Neural progenitor cell (in vitro differentiated cells): ENCODE measurements around the gene BMPR1A. TPM values are rescaled to one million over a fixed set of nuclear protein-coding genes. Genes with fewer than 3 reads are reported as not detected.

Experiments
- DNase-seq: peaks from one replicate; pipeline ENCODE4 v3.0.0-alpha.2; 2016; ENCODE audit warnings: low spot score
- H2AFZ ChIP-seq: fragments of 200-600 bp; sonication (generic); replicated peaks from 2 replicates; pipeline ENCODE4 v1.6.1; 2016; ENCODE audit warnings: antibody characterized with exemption
- H3F3A ChIP-seq: fragments of 200-600 bp; sonication (generic); 2 replicates; pipeline ENCODE4 v1.6.1; 2016; ENCODE audit warnings: antibody characterized with exemption, low read depth
- H3K27ac ChIP-seq: fragments of 200-600 bp; sonication (generic); 2 replicates; pipeline ENCODE4 v1.5.1; 2016; ENCODE audit warnings: mild to moderate bottlenecking
- H3K27me3 ChIP-seq: fragments of 200-600 bp; sonication (generic); 2 replicates; pipeline ENCODE4 v1.6.1; 2016; ENCODE audit warnings: mild to moderate bottlenecking, moderate library complexity
- H3K36me3 ChIP-seq: fragments of 200-600 bp; sonication (generic); 2 replicates; pipeline ENCODE4 v1.5.1; 2016
- H3K4me1 ChIP-seq: fragments of 200-600 bp; sonication (generic); 2 replicates; pipeline ENCODE4 v1.6.1; 2016; ENCODE audit warnings: mixed run types
- H3K4me2 ChIP-seq: fragments of 200-600 bp; sonication (generic); 2 replicates; pipeline ENCODE4 v1.6.1; 2016
- H3K4me3 ChIP-seq: fragments of 200-600 bp; sonication (generic); 2 replicates; pipeline ENCODE4 v1.5.1; 2016
- H3K79me2 ChIP-seq: fragments of 200-600 bp; sonication (generic); 2 replicates; pipeline ENCODE4 v1.6.1; 2016; ENCODE audit warnings: low read depth
- H3K9ac ChIP-seq: fragments of 200-600 bp; sonication (generic); 2 replicates; pipeline ENCODE4 v1.6.1; 2016
- H3K9me3 ChIP-seq: fragments of 200-600 bp; sonication (generic); 2 replicates; pipeline ENCODE4 v1.5.1; 2016; ENCODE audit warnings: low read depth
- H4K20me1 ChIP-seq: fragments of 200-600 bp; sonication (generic); 2 replicates; pipeline ENCODE4 v1.6.1; 2016; ENCODE audit warnings: low read depth
- H3K27ac Mint-ChIP-seq: 3 replicates; pipeline ENCODE4 v1.8.0; 2021; ENCODE audit warnings: mixed read lengths
- H3K27me3 Mint-ChIP-seq: 2 replicates; pipeline ENCODE4 v1.8.0; 2022; ENCODE audit warnings: low read depth, mild to moderate bottlenecking, inconsistent platforms, moderate library complexity, mixed read lengths; ENCODE audit not compliant: insufficient read depth
- H3K36me3 Mint-ChIP-seq: 3 replicates; pipeline ENCODE4 v1.8.0; 2021; ENCODE audit warnings: mixed read lengths
- H3K4me1 Mint-ChIP-seq: 3 replicates; pipeline ENCODE4 v1.8.0; 2021; ENCODE audit warnings: mixed read lengths
- H3K4me3 Mint-ChIP-seq: 3 replicates; pipeline ENCODE4 v1.8.0; 2021; ENCODE audit warnings: mild to moderate bottlenecking, moderate library complexity, mixed read lengths
- H3K9me3 Mint-ChIP-seq: 3 replicates; pipeline ENCODE4 v1.8.0; 2020; ENCODE audit warnings: mixed read lengths
- EZH2 ChIP-seq: fragments of 200-600 bp; sonication (generic); IDR thresholded peaks from 2 replicates; pipeline ENCODE4 v1.6.1; 2017; ENCODE audit warnings: antibody characterized with exemption, mild to moderate bottlenecking, moderate library complexity
- EZH2phosphoT487 ChIP-seq: fragments of 200-600 bp; sonication (generic); IDR thresholded peaks from 2 replicates; pipeline ENCODE4 v1.6.1; 2017; ENCODE audit warnings: antibody characterized with exemption
- total RNA-seq: library from RNA; depleted of rRNA; stranded (reverse); fragments of >200 nt; gene quantifications from 2 replicates; pipeline ENCODE4 v1.2.3, GENCODE V29; 2015; ENCODE audit warnings: low replicate concordance
- TF ChIP-seq, protein P1 (sequence below): fragments of 200-600 bp; sonication (generic); IDR thresholded peaks from 2 replicates; pipeline ENCODE4 v1.5.1; 2017; ENCODE audit warnings: antibody characterized with exemption, mild to moderate bottlenecking

The BMPR1A gene
- total RNA-seq, 1 donor from 2014 or later, result 76.2 TPM

- H3K36me3 Mint-ChIP-seq, result peaks cover 30% of the 10 kb centered on the region
- peak; percentile 75 for DNase-seq
- H3K27ac ChIP-seq, result no peak overlapping the region
Measured at GRCh38 chr10:86899670-86900276, 143.4 kb downstream of the BMPR1A start.

DNA sequence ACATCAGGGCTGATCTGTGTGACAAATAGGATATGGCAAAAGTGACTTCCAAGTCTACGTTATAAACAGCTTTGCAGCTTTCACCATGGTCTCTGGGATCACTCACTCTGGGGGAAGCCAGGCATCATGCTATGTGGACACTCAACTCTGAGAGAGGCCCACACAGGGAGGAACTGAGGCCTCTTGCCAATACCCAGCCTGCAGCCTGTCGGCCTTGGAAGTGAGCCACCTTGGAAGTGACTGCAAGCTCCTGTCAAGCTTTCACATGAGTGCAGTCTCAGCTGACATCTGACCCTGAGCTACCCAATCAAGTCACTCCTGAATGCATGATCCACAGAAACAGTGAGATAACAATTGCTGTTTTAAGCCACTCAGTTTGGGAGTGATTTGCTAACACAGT, 144.5 kb downstream of the BMPR1A start:
- Histone ChIP-seq H3K4me2 (no peak overlapping the region), H3K4me1 (peaks cover 8% of the 10 kb centered on the region), H3K9ac (no peak overlapping the region), H3F3A (peaks cover 14% of the 10 kb centered on the region), H3K27ac (no peak overlapping the region), H3K79me2 (no peaks in the 10 kb centered on the region), H4K20me1 (peaks cover 12% of the 10 kb centered on the region), H2AFZ (no peak overlapping the region), H3K9me3 (no peaks in the 10 kb centered on the region), H3K36me3 (peaks cover 12% of the 10 kb centered on the region), H3K27me3 (no peaks in the 10 kb centered on the region), H3K4me3 (no peak overlapping the region)
- H3K9me3 Mint-ChIP-seq, result peaks cover 5% of the 10 kb centered on the region
- TF ChIP-seq, protein P1, sequence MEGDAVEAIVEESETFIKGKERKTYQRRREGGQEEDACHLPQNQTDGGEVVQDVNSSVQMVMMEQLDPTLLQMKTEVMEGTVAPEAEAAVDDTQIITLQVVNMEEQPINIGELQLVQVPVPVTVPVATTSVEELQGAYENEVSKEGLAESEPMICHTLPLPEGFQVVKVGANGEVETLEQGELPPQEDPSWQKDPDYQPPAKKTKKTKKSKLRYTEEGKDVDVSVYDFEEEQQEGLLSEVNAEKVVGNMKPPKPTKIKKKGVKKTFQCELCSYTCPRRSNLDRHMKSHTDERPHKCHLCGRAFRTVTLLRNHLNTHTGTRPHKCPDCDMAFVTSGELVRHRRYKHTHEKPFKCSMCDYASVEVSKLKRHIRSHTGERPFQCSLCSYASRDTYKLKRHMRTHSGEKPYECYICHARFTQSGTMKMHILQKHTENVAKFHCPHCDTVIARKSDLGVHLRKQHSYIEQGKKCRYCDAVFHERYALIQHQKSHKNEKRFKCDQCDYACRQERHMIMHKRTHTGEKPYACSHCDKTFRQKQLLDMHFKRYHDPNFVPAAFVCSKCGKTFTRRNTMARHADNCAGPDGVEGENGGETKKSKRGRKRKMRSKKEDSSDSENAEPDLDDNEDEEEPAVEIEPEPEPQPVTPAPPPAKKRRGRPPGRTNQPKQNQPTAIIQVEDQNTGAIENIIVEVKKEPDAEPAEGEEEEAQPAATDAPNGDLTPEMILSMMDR, result no peak
- TF ChIP-seq EZH2 (no peak), EZH2phosphoT487 (no peak)
- peaks cover 36% of the 10 kb centered on the region for H3K36me3 Mint-ChIP-seq
- H3K27me3 Mint-ChIP-seq, result no peaks in the 10 kb centered on the region
- H3K4me1 Mint-ChIP-seq, result peaks cover 16% of the 10 kb centered on the region
- DNase-seq, result no peak
- H3K27ac Mint-ChIP-seq, result no peak overlapping the region
- H3K4me3 Mint-ChIP-seq, result no peak overlapping the region

More at GRCh38 chr10:86899670-86900276, 143.4 kb downstream of the BMPR1A start:
- H3K9me3 ChIP-seq, result no peaks in the 10 kb centered on the region
- H3K4me3 ChIP-seq, result no peak overlapping the region
- peaks cover 14% of the 10 kb centered on the region for H3F3A ChIP-seq
- H3K79me2 ChIP-seq, result no peaks in the 10 kb centered on the region
- H2AFZ ChIP-seq, result no peak overlapping the region
- peaks cover 8% of the 10 kb centered on the region for H3K4me1 ChIP-seq
- peaks cover 12% of the 10 kb centered on the region for H4K20me1 ChIP-seq
- Mint-ChIP-seq H3K27ac (no peak overlapping the region), H3K9me3 (peaks cover 2% of the 10 kb centered on the region), H3K27me3 (no peaks in the 10 kb centered on the region), H3K4me3 (no peak overlapping the region), H3K4me1 (peaks cover 16% of the 10 kb centered on the region)
- H3K27me3 ChIP-seq, result no peaks in the 10 kb centered on the region
- no peak overlapping the region for H3K4me2 ChIP-seq
- TF ChIP-seq, protein P1, result peak; percentile 77
- TF ChIP-seq EZH2, result no peak
- no peak overlapping the region for H3K9ac ChIP-seq
- H3K36me3 ChIP-seq, result peaks cover 7% of the 10 kb centered on the region

DNA sequence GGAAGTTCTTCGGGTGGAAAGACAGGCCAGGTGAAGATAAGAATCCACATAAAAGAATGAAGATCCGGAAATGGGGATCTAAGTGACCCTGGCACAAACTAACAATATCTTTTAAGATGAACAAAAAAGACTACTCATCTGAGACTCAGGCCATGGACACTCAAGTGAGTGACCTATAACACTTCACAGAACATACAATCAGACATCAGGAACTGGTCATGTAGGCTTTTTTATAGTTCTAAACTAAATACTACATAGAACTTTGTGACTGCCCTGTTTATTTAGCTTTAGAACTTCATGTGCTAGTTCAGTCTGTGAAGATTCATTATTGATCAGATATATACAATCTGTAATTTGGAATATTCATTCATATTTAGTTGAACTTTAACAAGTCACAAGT, 148.2 kb downstream of the BMPR1A start:
- H3K4me3 Mint-ChIP-seq, result no peak overlapping the region

More for the DNA sequence above, 148.2 kb downstream of the BMPR1A start:
- Mint-ChIP-seq H3K9me3 (peaks cover 9% of the 10 kb centered on the region), H3K27ac (no peak overlapping the region), H3K36me3 (peaks cover 59% of the 10 kb centered on the region), H3K27me3 (peaks cover 2% of the 10 kb centered on the region), H3K4me1 (peaks cover 2% of the 10 kb centered on the region)
- no peaks in the 10 kb centered on the region for H3K79me2 ChIP-seq
- H3K27ac ChIP-seq, result no peak overlapping the region
- H3K4me1 ChIP-seq, result no peaks in the 10 kb centered on the region
- H3K9ac ChIP-seq, result no peak overlapping the region
- peaks cover 22% of the 10 kb centered on the region for H3K36me3 ChIP-seq
- H3K27me3 ChIP-seq, result no peaks in the 10 kb centered on the region
- no peak for DNase-seq
- TF ChIP-seq, protein P1, result no peak
- TF ChIP-seq EZH2phosphoT487 (no peak), EZH2 (no peak)
- H3F3A ChIP-seq, result no peaks in the 10 kb centered on the region
- peaks cover 5% of the 10 kb centered on the region for H4K20me1 ChIP-seq
- no peak overlapping the region for H2AFZ ChIP-seq
- H3K4me2 ChIP-seq, result no peak overlapping the region
- H3K4me3 ChIP-seq, result no peak overlapping the region
- H3K9me3 ChIP-seq, result no peaks in the 10 kb centered on the region
